Fibroblast of lung (primary cell): ENCODE results near the gene PIP5K1C.

Source experiments
- EZH2 ChIP-seq: IDR thresholded peaks from 2 replicates; pipeline ENCODE4 v1.5.1; 2012; ENCODE audit warnings: low read length, control low read depth, mild to moderate bottlenecking; ENCODE audit errors: missing control alignments
- TF ChIP-seq, protein P1 (sequence below), 2 donors: IDR thresholded peaks in 1 of 2; conservative IDR thresholded peaks in 1 of 2; 1 replicate in 1 of 2; 2 replicates in 1 of 2; pipeline ENCODE4 v1.5.1; 2011 to 2012; ENCODE audit warnings: low read length in 2 of 2, control low read depth in 1 of 2, inconsistent platforms in 1 of 2, low read depth in 1 of 2, mild to moderate bottlenecking in 1 of 2

DNA sequence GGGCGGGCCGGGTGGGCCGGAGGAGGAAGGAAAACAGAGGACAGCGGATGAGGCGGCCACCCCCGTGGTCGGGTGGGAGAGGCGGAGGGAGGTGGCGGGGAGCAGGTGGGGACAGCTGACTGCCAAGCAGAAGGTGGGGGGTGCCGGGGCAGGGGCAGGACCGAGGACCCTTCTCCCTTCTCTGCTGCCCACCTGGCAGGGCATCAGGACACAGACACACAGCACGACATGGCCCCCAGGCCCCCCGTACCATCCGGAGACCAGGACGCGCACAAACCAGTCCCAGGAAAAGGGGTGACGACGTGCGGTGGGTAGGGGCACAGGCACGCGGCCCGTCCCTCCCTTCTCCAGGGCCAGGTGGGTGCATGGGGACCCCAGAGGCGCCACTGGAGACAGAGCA, 62.6 kb downstream of the PIP5K1C start:
- TF ChIP-seq, protein P1, sequence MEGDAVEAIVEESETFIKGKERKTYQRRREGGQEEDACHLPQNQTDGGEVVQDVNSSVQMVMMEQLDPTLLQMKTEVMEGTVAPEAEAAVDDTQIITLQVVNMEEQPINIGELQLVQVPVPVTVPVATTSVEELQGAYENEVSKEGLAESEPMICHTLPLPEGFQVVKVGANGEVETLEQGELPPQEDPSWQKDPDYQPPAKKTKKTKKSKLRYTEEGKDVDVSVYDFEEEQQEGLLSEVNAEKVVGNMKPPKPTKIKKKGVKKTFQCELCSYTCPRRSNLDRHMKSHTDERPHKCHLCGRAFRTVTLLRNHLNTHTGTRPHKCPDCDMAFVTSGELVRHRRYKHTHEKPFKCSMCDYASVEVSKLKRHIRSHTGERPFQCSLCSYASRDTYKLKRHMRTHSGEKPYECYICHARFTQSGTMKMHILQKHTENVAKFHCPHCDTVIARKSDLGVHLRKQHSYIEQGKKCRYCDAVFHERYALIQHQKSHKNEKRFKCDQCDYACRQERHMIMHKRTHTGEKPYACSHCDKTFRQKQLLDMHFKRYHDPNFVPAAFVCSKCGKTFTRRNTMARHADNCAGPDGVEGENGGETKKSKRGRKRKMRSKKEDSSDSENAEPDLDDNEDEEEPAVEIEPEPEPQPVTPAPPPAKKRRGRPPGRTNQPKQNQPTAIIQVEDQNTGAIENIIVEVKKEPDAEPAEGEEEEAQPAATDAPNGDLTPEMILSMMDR (conservative IDR thresholded peaks at IDR 0.05 in 1 of 2, IDR thresholded peaks at IDR 0.05 in 1 of 2; ENCODE audit: low read depth in 1 of 2, low read length in 2 of 2): no peak
- no peak for TF ChIP-seq EZH2
